ENCODE data around the gene TPK1.
"Not testable (repeated sequence)": the region's sequence is repeated elsewhere in the genome, so short reads cannot be mapped to it uniquely, and the experiment has no call there.

TPK1 gene

GRCh38 chr7:144606261-144606660 lies 229.6 kb downstream of the TPK1 start:
- no peak for DNase-seq

- DNase-seq = no peak
These were observed 238.9 kb downstream of the TPK1 start for GRCh38 chr7:144596953-144597352.

DNA sequence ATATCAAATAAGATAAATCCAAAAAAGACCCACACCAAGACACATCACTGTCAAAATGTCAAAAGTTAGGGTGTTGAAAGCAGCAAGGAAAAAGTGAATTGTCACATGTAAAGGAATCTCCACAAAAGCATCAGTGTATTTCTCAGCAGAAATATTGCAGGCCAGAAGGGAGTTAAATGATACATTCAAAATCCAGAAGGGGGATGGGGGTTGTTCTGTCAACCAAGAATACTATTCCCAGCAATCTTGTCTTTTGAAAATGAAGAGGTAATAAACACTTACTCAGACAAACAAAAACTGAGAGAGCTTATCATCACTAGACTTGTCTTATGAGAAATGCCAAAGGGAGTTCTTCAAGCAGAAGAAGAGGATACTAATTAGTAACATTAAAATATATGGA lies 241.3 kb downstream of the TPK1 start:
- DNase-seq = no peak

DNA sequence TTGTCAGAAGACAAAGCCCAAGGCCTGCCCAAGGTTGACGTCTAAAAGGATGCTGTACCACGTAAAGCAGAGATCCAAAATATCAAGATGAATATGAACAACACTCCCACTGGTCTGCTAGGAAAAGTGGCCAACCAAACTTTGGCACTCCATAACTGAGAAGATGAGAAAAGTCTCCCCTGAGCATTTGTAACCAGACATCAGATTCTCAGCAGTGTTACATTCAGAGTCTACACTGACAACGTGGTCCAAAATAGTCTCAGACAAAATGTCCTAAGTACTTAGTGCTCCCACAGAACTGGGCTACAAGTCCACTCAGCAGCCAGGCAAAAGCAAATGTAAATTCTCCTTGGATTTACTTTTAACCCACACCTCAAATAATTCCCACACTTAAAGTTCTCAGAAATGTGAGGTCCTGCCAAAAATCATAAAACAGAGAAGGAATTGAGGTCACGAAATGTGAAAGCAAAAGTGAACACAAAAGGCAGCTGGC lies 247.2 kb downstream of the TPK1 start:
- DNase-seq = no peak

DNA sequence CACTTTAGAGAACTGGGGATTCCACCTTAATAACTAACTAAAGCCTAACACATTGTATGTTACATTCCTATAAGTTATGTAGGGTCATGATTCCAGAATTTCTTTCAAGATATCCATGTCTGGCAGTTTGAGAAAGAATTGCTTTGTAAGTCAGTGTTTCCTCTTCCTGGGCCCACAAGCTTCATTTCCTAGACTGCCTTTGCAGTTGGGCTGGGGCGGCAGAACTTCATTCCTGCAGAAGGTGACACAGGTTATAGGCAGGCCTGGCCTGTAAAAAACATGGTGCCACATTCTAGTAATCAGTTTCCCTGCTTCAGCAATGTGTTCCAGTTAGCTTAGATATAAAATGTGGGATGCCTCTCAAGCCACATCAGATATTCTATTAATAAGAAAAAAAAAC lies 248.2 kb downstream of the TPK1 start:
- DNase-seq = no peak

DNA sequence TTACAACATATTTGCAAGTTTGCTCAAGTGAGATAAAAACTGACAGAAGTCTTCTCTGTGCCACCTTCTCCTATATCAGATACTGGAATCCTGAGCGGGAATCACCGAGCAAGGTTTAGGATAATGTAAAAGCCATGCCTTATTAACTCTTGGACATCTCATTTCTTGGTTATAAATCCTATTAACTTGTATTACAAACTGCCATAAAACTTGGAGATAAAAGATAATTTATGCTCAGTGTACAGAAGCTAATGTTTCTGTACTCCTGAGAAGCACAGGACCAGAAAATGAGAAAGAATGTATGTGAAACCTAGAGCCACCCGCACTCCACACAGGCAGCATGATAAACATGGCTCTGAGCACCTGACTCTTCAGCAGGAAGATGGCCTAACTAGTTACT lies 251.1 kb downstream of the TPK1 start:
- no peak for DNase-seq

- no peak for DNase-seq
These were observed 256.2 kb downstream of the TPK1 start for GRCh38 chr7:144579687-144580086.

GRCh38 chr7:144575456-144575855 lies 260.4 kb downstream of the TPK1 start:
- DNase-seq = no peak

GRCh38 chr7:144574753-144575152 lies 261.1 kb downstream of the TPK1 start:
- not testable (repeated sequence) for DNase-seq

DNA sequence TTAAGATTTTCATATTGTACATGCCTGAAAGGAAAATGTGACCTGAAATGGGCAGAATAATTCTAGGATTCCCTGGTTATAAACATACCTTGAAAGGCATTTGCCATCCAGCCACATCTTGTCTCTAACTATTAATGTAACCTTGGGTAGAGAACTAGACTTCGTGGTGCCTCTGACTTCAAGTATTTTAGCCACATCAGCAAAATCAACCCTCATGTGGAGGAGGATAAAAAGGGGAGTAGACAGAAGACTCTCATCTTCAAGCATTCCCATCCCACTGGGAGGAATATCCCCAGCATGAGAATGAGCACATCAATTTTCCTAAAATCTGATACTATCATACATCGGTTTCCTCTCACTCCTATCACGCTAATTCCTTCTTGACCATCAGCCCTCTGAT lies 267.6 kb downstream of the TPK1 start:
- no peak for DNase-seq

DNA sequence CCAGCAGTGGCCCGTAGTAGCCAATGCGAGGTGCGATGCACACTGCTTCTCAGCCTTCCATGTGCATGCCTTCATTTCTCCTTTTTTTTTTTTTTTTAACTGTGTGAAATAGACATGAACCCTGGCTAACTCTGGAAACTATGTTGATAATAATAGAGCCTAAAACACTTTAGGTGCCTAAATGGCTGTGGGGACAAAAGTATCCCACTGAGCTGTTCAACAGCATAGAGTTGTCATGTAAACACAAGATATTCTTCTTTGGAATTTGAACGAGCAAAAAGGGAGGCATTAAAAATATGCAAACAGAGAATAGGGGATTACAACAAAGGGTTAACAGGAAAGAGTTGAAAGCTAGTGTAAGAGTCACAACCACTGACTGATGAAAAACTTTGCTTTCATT lies 270.3 kb downstream of the TPK1 start:
- no peak for DNase-seq

DNA sequence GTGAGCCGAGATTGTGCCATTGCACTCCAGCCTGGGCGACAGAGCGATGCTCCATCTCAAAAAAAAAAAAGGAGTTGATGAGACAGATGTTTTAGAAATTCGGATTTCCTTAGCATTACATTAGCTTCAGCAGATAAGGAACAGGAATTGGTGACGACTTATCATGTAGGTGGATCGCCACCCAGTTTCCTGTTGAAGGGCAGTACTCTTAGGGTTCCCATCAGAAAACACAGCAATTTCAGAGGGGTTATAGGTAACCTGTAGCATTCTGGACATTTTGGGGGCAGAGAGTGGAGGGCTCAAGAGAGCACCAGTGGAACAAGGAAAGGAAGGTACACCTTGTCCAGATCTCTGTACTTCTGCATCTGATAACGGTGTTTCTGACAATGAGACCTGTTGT lies 286.0 kb downstream of the TPK1 start:
- no peak for DNase-seq

DNA sequence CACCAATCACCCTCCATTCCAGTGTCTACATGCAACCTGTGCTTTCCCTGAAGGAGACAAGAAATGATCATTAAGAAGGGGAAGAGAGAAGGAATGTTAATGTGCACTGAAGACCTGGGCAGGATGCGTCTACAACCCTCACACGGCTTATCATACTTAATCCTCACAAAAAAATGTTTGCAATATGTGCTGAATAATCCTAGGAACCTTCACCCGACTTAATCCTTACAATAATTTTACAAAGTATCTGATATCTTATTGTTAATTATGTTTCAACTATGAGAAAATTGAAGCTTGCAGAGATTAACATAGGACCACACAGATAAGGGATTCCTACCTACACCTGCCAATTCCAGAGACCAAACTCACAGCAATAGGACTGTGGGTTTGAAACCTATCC lies 287.3 kb downstream of the TPK1 start:
- DNase-seq = no peak

DNA sequence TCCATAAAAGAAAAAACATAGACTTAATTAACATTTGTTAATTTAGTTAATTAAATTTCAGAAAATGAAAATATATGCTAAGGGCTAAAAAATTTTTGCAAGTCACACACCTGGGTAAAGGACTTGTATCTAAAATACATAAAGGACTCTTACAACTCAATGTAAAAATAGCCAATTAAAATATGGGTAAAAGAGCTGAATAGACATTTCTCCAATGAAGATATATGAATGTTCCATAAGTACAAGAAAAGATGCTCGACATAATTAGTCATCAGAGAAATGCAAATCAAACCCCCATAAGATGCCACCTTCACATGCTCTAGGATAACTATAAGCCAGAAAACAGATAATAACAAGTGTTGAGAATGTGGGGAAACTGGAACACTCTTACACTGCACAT lies 288.0 kb downstream of the TPK1 start:
- no peak for DNase-seq

DNA sequence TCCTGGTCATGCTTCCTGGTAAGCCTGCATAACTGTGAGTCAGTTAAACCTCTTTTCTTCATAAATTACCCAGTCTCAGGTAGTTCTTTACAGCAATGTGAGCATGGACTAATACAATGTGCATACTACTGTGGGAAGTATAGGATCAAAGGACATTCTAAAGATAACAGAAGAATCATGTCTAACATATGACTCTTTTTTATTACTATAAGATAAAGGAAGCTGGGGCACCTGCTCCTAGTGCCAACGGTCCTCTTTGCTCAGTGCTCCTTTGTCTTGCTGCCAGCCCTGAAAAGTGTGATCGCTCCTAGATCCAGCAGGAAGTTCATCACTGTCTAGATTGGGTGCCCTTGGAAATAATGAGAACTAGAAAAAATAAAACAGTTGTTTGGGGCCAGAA lies 289.1 kb downstream of the TPK1 start:
- no peak for DNase-seq

DNA sequence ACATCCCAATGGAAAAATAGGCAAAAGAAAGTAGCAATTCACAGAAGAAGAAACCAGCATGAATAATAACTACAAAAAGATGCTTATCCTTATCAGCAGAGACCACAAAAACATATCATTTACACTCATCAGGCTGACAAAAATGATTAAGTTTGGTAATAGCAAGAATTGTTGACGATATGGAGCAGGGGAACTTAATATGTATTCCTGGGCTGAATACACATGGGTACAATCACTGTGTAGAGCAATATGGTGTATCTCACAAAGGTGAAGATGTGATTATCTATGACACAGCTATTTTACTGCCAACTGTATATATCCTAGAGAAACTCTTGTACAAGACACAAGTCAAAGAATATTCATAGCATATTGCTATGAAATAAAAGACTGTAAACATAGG lies 290.5 kb downstream of the TPK1 start:
- no peak for DNase-seq

DNA sequence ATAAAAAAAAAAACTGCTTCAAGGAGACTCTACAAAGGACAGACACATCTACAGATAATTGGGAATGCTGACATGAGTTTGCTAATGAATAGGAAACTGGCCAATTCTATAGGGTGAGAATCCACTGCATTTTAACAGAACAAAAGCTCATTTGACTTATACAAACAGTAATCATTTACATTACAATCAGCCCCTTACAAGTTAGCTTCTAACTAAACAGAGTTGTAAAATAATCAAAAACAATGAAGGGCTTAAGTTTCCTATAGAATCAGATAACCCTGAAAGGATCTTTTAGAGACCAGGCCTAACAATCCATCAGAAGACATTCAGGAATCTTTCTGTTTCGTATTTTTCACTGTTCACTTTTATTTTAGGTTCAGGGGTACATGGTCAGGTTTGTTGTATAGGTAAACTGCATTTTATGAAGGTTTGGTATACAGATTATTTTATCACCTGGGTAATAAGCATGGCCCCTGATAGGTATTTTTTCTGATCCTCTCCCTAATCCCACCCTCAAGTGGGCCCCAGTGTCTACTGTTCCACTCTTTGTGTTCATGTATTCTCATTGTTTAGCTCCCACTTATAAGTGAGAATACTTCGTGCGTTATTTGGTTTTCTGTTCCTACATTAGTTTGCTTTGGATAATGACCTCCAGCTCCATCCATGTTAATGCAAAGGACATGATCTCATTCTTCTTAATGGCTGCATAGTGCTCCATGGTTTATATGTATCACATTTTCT lies 301.0 kb downstream of the TPK1 start:
- DNase-seq = no peak

GRCh38 chr7:144534196-144534595 lies 301.7 kb downstream of the TPK1 start:
- DNase-seq = no peak

DNA sequence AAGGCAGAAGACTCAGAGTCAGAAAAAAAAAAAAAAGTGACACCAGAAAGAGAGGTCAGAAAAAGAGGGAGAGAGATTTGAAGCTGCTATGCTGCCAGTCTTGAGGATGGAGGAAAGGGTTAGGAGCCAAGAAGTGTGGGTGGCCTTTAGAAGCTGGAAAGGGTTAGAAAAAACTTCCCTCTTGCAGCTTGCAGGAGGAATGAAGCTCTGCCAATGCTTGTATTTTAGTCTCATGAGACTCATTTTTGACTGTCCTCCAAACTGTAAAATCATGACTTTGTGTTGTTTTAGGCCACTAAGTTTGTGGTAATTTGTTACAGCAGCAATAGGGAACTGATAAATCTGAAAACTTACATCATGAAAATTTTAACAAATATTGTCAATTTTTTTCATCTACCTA lies 304.7 kb downstream of the TPK1 start:
- DNase-seq = no peak

- no peak for DNase-seq
These were observed 306.5 kb downstream of the TPK1 start for GRCh38 chr7:144529269-144529926.

DNA sequence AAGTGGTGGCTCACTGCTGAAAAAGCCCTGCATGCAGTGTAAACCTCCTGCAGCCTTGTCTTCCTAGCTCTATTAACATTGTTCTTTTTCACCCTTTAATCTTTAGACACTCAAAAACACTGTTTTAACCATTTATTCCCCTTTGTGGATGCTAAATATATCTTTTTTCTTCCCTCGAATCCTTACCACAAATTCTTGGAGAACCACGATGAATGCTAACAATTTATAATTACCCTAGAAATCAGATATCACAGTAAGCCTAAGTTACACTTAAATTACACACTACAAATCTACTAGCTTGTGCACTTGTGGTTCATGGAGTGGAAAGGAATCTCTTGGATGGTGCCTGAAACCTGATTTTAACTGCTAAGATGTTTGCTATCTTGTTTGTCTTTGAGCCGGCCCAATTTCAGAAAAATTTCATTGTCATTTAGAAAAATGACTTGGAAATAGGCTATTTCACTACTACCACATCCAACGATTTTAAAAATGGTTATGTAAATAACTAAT lies 307.3 kb downstream of the TPK1 start:
- no peak for DNase-seq

- no peak for DNase-seq
These were observed 308.8 kb downstream of the TPK1 start for GRCh38 chr7:144527051-144527471.

GRCh38 chr7:144525956-144526355 lies 309.9 kb downstream of the TPK1 start:
- no peak for DNase-seq

- no peak for DNase-seq
These were observed 311.6 kb downstream of the TPK1 start for GRCh38 chr7:144524271-144524670.
